Measurements from ENCODE around the gene HHIPL1.

GRCh38 chr14:99626041-99626648 lies 18.8 kb upstream of the HHIPL1 start:
- TF ChIP-seq CTCF (IDR thresholded peaks at IDR 0.05): no peak
- TF ChIP-seq POLR2A (IDR thresholded peaks at IDR 0.05): no peak
